Lower lobe of right lung (tissue), 2 donors: ENCODE data around the gene MLLT6. TPM values are rescaled to one million over a fixed set of nuclear protein-coding genes. Genes with fewer than 3 reads are reported as not detected.

Experiments
- ATAC-seq, 2 donors: fragments of 200-7000 bp; cut with Tn5 transposase; one replicate each; pipeline ENCODE4 v1.9.1; 2020 to 2022; ENCODE audit warnings: mild to moderate bottlenecking in 2 of 2, moderate library complexity in 2 of 2
- DNase-seq: peaks from one replicate; pipeline ENCODE4 v3.0.0-alpha.2; 2020
- H3K27ac ChIP-seq: fragments of 200-600 bp; one replicate; pipeline ENCODE4 v1.8.0; 2022
- H3K27me3 ChIP-seq: fragments of 200-600 bp; one replicate; pipeline ENCODE4 v1.8.0; 2022; ENCODE audit warnings: low read depth
- H3K36me3 ChIP-seq: fragments of 200-600 bp; one replicate; pipeline ENCODE4 v1.8.0; 2022; ENCODE audit warnings: mild to moderate bottlenecking
- H3K4me1 ChIP-seq: fragments of 200-600 bp; one replicate; pipeline ENCODE4 v1.8.0; 2022
- H3K4me3 ChIP-seq: fragments of 200-600 bp; one replicate; pipeline ENCODE4 v1.8.0; 2022; ENCODE audit warnings: mild to moderate bottlenecking
- H3K9me3 ChIP-seq: fragments of 200-600 bp; one replicate; pipeline ENCODE4 v1.8.0; 2022
- CTCF ChIP-seq: fragments of 200-600 bp; IDR thresholded peaks from one replicate; pipeline ENCODE4 v1.8.0; 2022; ENCODE audit warnings: antibody characterized with exemption, mild to moderate bottlenecking
- intact Hi-C: fragments of 100-400 bp; cut with DNase I; formaldehyde crosslinking; loops from one replicate; pipeline ENCODE4 v1.11.0; 2022
- total RNA-seq: library from RNA; stranded (reverse); fragmentation: NEBNext Ultra II Directional; extraction: Animal tissue kit (Norgen Biotek cat#: 25700); gene quantifications from one replicate; pipeline ENCODE4 v1.2.1, GENCODE V29; 2021
- donor health status: DM: no; HTN: yes; CAD: no; lungs with severe emphysema.

The MLLT6 gene
- total RNA-seq, 1 donor from 2014 or later = 135 TPM

GRCh38 chr17:38743556-38744171 is 38.6 kb downstream of the MLLT6 start:
- ATAC-seq (peak; percentile 17 to 20), DNase-seq (no peak)
- H3K4me1 ChIP-seq = peaks cover 61% of the 10 kb centered on the region
- peaks cover 20% of the 10 kb centered on the region for H3K36me3 ChIP-seq
- H3K9me3 ChIP-seq = no peaks in the 10 kb centered on the region
- no peak for TF ChIP-seq CTCF
- H3K27ac ChIP-seq = peak overlapping the region; percentile 87
- intact Hi-C loops = no loop called here
- H3K4me3 ChIP-seq = no peak overlapping the region
- H3K27me3 ChIP-seq = peaks cover 7% of the 10 kb centered on the region

- Histone ChIP-seq H3K4me3 (no peak overlapping the region), H3K9me3 (no peaks in the 10 kb centered on the region), H3K27ac (no peak overlapping the region), H3K27me3 (peaks cover 7% of the 10 kb centered on the region), H3K4me1 (peaks cover 76% of the 10 kb centered on the region), H3K36me3 (peaks cover 2% of the 10 kb centered on the region)
- ATAC-seq (no peak), DNase-seq (no peak)
- intact Hi-C loops = no loop called here
- TF ChIP-seq CTCF = no peak
These were observed 40.5 kb downstream of the MLLT6 start for GRCh38 chr17:38745545-38745944.

GRCh38 chr17:38746004-38746848 is 41.2 kb downstream of the MLLT6 start:
- Histone ChIP-seq H3K4me1 (peaks cover 81% of the 10 kb centered on the region), H3K27me3 (peaks cover 7% of the 10 kb centered on the region), H3K36me3 (no peaks in the 10 kb centered on the region), H3K9me3 (no peaks in the 10 kb centered on the region), H3K27ac (peak overlapping the region; percentile 81), H3K4me3 (peak overlapping the region; percentile 95)
- TF ChIP-seq CTCF = no peak
- no peak for ATAC-seq
- intact Hi-C loops = no loop called here
- DNase-seq = no peak

- Histone ChIP-seq H3K27ac (peak overlapping the region; percentile 81), H3K36me3 (no peaks in the 10 kb centered on the region), H3K4me3 (peak overlapping the region; percentile 95), H3K9me3 (no peaks in the 10 kb centered on the region), H3K4me1 (peaks cover 77% of the 10 kb centered on the region), H3K27me3 (peaks cover 7% of the 10 kb centered on the region)
- ATAC-seq (no peak), DNase-seq (no peak)
- intact Hi-C loops = no loop called here
- TF ChIP-seq CTCF = no peak
These were observed 41.9 kb downstream of the MLLT6 start for GRCh38 chr17:38746849-38747462.

GRCh38 chr17:38747463-38748148 is 42.5 kb downstream of the MLLT6 start:
- Histone ChIP-seq H3K27me3 (peaks cover 7% of the 10 kb centered on the region), H3K4me3 (peak overlapping the region; percentile 95), H3K9me3 (no peaks in the 10 kb centered on the region), H3K27ac (peak overlapping the region; percentile 81), H3K4me1 (peaks cover 71% of the 10 kb centered on the region), H3K36me3 (no peaks in the 10 kb centered on the region)
- no peak for TF ChIP-seq CTCF
- ATAC-seq (no peak), DNase-seq (peak; percentile 63)
- intact Hi-C loops = no loop called here
